IMR-90 (cell line): ENCODE measurements around the gene PBRM1. TPM values are rescaled to one million over a fixed set of nuclear protein-coding genes. Genes with fewer than 3 reads are reported as not detected.
A peak's percentile ranks its signal among the peaks of the same experiment; 100 is the strongest.

Experiments used
- ATAC-seq: fragments of 200-7000 bp; cut with Tn5 transposase; 2 replicates; pipeline ENCODE4 v1.9.1; 2020; ENCODE audit warnings: low read depth, mild to moderate bottlenecking, moderate library complexity
- BruUV-seq: library from RNA; stranded (reverse); fragments of 400-500 nt; replicated peaks from 2 replicates; lab custom pipeline; 2021; lab: Mats Ljungman, UMichigan
- CTCF ChIA-PET: fragments of 300-600 bp; formaldehyde crosslinking; extraction: SDS; loops from one replicate; lab custom pipeline; 2021; ENCODE audit warnings: antibody characterized with exemption; lab: Yijun Ruan, JAX
- POLR2A ChIA-PET: fragments of 300-600 bp; sonication (Branson Sonifier 250); formaldehyde crosslinking; loops from one replicate; lab custom pipeline; 2022; ENCODE audit warnings: antibody characterized with exemption; ENCODE audit not compliant: unreplicated experiment; lab: Charles Lee
- DNase-seq: peaks from one replicate; pipeline ENCODE4 v3.0.0; 2013
- H2AFZ ChIP-seq: replicated peaks from 2 replicates; pipeline ENCODE3; 2013; ENCODE audit warnings: low read length, mild to moderate bottlenecking; ENCODE audit not compliant: poor library complexity
- H2AK5ac ChIP-seq: 2 replicates; pipeline ENCODE4 v1.6.1; 2013; ENCODE audit warnings: low read depth, low read length, inconsistent platforms
- H2AK9ac ChIP-seq: replicated peaks from 2 replicates; pipeline ENCODE3; 2013; ENCODE audit warnings: mild to moderate bottlenecking, low read depth, low read length, moderate library complexity; ENCODE audit not compliant: poor library complexity
- H2BK120ac ChIP-seq: 2 replicates; pipeline ENCODE4 v1.6.1; 2013; ENCODE audit warnings: low read depth, low read length, inconsistent platforms
- H2BK15ac ChIP-seq: 3 replicates; pipeline ENCODE4 v1.6.1; 2013; ENCODE audit warnings: low read depth, low read length, inconsistent platforms
- H2BK20ac ChIP-seq: 2 replicates; pipeline ENCODE4 v1.6.1; 2013; ENCODE audit warnings: low read depth, mild to moderate bottlenecking, inconsistent platforms, low read length, moderate library complexity
- H2BK5ac ChIP-seq: 2 replicates; pipeline ENCODE4 v1.6.1; 2013; ENCODE audit warnings: mild to moderate bottlenecking, low read depth, low read length, inconsistent platforms; ENCODE audit not compliant: poor library complexity, severe bottlenecking
- H3K14ac ChIP-seq: replicated peaks from 2 replicates; pipeline ENCODE4 v1.6.1; 2013; ENCODE audit warnings: low read depth, low read length, inconsistent platforms
- H3K18ac ChIP-seq: 2 replicates; pipeline ENCODE4 v1.6.1; 2013; ENCODE audit warnings: low read depth, low read length, control low read depth
- H3K23ac ChIP-seq: 2 replicates; pipeline ENCODE4 v1.6.1; 2013; ENCODE audit warnings: low read depth, low read length, inconsistent platforms
- H3K27ac ChIP-seq: 2 replicates; pipeline ENCODE4 v1.5.1; 2013; ENCODE audit warnings: mild to moderate bottlenecking, control low read depth, low read length; ENCODE audit not compliant: insufficient read depth
- H3K27me3 ChIP-seq: 2 replicates; pipeline ENCODE4 v1.6.1; 2013; ENCODE audit warnings: low read length; ENCODE audit not compliant: control insufficient read depth, insufficient read depth
- H3K36me3 ChIP-seq: 2 replicates; pipeline ENCODE4 v1.6.1; 2013; ENCODE audit warnings: low read length, mixed read lengths; ENCODE audit not compliant: control insufficient read depth, insufficient read depth
- H3K4ac ChIP-seq: 2 replicates; pipeline ENCODE4 v1.6.1; 2013; ENCODE audit warnings: low read depth, low read length, inconsistent platforms
- H3K4me1 ChIP-seq: 2 replicates; pipeline ENCODE4 v1.6.1; 2013; ENCODE audit warnings: low read length, mixed read lengths; ENCODE audit not compliant: control insufficient read depth, insufficient read depth
- H3K4me2 ChIP-seq: 2 replicates; pipeline ENCODE4 v1.6.1; 2013; ENCODE audit warnings: low read depth, mild to moderate bottlenecking, control low read depth, low read length, moderate library complexity
- H3K4me3 ChIP-seq: 2 replicates; pipeline ENCODE4 v1.5.1; 2013; ENCODE audit warnings: low read depth, mild to moderate bottlenecking, control low read depth, low read length, moderate library complexity; ENCODE audit not compliant: insufficient read depth
- H3K56ac ChIP-seq: 2 replicates; pipeline ENCODE4 v1.6.1; 2013; ENCODE audit warnings: low read length, inconsistent platforms; ENCODE audit not compliant: insufficient read depth; ENCODE audit errors: extremely low read depth
- H3K79me1 ChIP-seq, 2 experiments: 2 replicates each; pipeline ENCODE4 v1.6.1; 2013; ENCODE audit warnings: low read length in 2 of 2, inconsistent platforms in 1 of 2, low read depth in 1 of 2
- H3K9ac ChIP-seq: 2 replicates; pipeline ENCODE4 v1.6.1; 2013; ENCODE audit warnings: low read depth, low read length, control low read depth
- H3K9me1 ChIP-seq: 2 replicates; pipeline ENCODE4 v1.6.1; 2013; ENCODE audit warnings: low read length, inconsistent platforms; ENCODE audit not compliant: insufficient read depth
- H3K9me3 ChIP-seq: 2 replicates; pipeline ENCODE4 v1.6.1; 2013; ENCODE audit warnings: low read length; ENCODE audit not compliant: control insufficient read depth, insufficient read depth
- H4K20me1 ChIP-seq: 2 replicates; pipeline ENCODE4 v1.6.1; 2013; ENCODE audit warnings: low read length, inconsistent platforms; ENCODE audit not compliant: insufficient read depth
- H4K5ac ChIP-seq: 2 replicates; pipeline ENCODE4 v1.6.1; 2013; ENCODE audit warnings: mild to moderate bottlenecking, low read depth, low read length, control low read depth
- H4K8ac ChIP-seq, 2 experiments: 2 replicates each; pipeline ENCODE4 v1.6.1; 2013; ENCODE audit warnings: low read depth in 2 of 2, low read length in 2 of 2, control low read depth in 1 of 2, inconsistent platforms in 1 of 2
- H4K91ac ChIP-seq: 2 replicates; pipeline ENCODE4 v1.6.1; 2013; ENCODE audit warnings: low read depth, low read length, inconsistent platforms; ENCODE audit not compliant: insufficient read depth
- CEBPB ChIP-seq: IDR thresholded peaks from 2 replicates; pipeline ENCODE4 v1.6.1; 2012; ENCODE audit warnings: low read depth, low read length, improper control_type of control experiment
- CHD1 ChIP-seq: IDR thresholded peaks from 2 replicates; pipeline ENCODE4 v1.6.1; 2012; ENCODE audit warnings: low read depth, low read length, improper control_type of control experiment
- WGBS, 2 experiments: methylation state at CpG; one replicate each; pipeline versions ENCODE4 v1.1.5 to v1.1.7; 2013; ENCODE audit warnings: missing lambda C conversion rate in 2 of 2; ENCODE audit not compliant: insufficient read length in 1 of 2; ENCODE audit errors: extremely low coverage in 2 of 2; 5-methylcytosine and 5-hydroxymethylcytosine counted together
- dilution Hi-C: fragments of 300-500 bp; cut with HindIII; formaldehyde crosslinking; loops from one replicate; pipeline ENCODE4 v1.14.3; 2018; ENCODE audit warnings: low sequenced_read_pairs; ENCODE audit not compliant: unreplicated experiment
- in situ Hi-C: fragments of 300-500 bp; cut with MboI; formaldehyde crosslinking; loops from 3 replicates; pipeline ENCODE4 v1.14.3; 2019; ENCODE audit warnings: low sequenced_read_pairs, inconsistent platforms, mixed read lengths
- intact Hi-C: fragments of 100-400 bp; cut with micrococcal nuclease; formaldehyde crosslinking; loops from 2 replicates; pipeline ENCODE4 v1.10.0; 2022
- polyA plus RNA-seq, 3 experiments: library from polyadenylated mRNA; depleted of rRNA; stranded (reverse); fragments of >200 nt; gene quantifications; 2 replicates each; pipeline ENCODE4 v1.2.3, GENCODE V29; 2012; ENCODE audit warnings: low replicate concordance in 1 of 3
- total RNA-seq: library from RNA; depleted of rRNA; stranded (reverse); fragments of >200 nt; gene quantifications from 2 replicates; pipeline ENCODE4 v1.2.3, GENCODE V29; 2012
- TF ChIP-seq, protein P1 (sequence below): conservative IDR thresholded peaks from 2 replicates; pipeline ENCODE4 v1.5.1; 2012; ENCODE audit warnings: mild to moderate bottlenecking, low read depth, low read length, improper control_type of control experiment

Gene PBRM1
- total and polyA plus RNA-seq, 2 of the 4 experiments (the other 2 are of a cell fraction) = 16.5 to 72.6 TPM

DNA sequence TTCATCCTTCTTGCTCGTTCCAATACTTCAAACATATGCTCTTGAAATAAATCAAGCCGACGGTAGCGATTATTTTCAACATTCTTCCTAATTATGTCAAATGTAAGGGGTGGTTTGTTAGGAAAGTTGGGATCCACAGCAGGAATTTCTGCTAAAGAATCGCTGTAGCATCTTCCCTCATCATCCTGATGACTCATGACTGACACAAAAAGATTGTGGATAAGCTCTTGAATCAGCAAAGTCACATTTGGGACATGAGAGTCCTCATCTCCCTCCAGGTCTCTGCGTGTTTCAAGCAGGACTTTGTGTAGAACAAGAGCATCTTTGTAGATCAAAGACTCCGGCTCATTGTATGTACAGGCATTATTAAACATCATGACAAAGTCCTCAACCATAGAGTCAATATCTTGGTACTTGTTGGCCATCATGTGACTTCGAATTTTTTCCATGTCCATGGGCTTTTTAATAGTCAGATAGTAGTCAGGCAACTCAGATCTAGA is 76.3 kb downstream of the PBRM1 start:
- H3K36me3 ChIP-seq = peaks cover 28% of the 10 kb centered on the region
- DNase-seq (peak; percentile 26), ATAC-seq (no peak)
- no peak overlapping the region for H3K18ac ChIP-seq
- H3K23ac ChIP-seq = no peak overlapping the region
- no peak overlapping the region for H3K14ac ChIP-seq
- intact Hi-C loops (no loop called here), in situ Hi-C loops (no loop called here), dilution Hi-C loops (no loop called here)
- H3K79me1 ChIP-seq = peaks cover 17 to 51% of the 10 kb centered on the region in 2 experiments
- no peak overlapping the region for H3K27ac ChIP-seq
- H3K4me3 ChIP-seq = no peak overlapping the region
- no peak overlapping the region for H3K4ac ChIP-seq
- no peaks in the 10 kb centered on the region for H3K27me3 ChIP-seq
- ChIA-PET CTCF (no interaction called here), POLR2A (no interaction called here)
- H2AK9ac ChIP-seq = no peak overlapping the region
- H2BK120ac ChIP-seq = no peak overlapping the region
- WGBS, 2 experiments = no CpG with 5 or more reads among the region's 8 CpGs
- H2BK5ac ChIP-seq = no peak overlapping the region
- BruUV-seq = TSS peak; percentile 92
- no peak overlapping the region for H4K91ac ChIP-seq
- peaks cover 2% of the 10 kb centered on the region; the same call in 1 of the 2 replicates for H3K4me1 ChIP-seq
- H2BK20ac ChIP-seq = no peak overlapping the region
- peaks cover 9% of the 10 kb centered on the region for H3K9me1 ChIP-seq
- H4K20me1 ChIP-seq = no peaks in the 10 kb centered on the region; the same call in 1 of the 2 replicates
- no peaks in the 10 kb centered on the region for H3K9me3 ChIP-seq
- no peak overlapping the region for H4K8ac ChIP-seq
- no peak overlapping the region for H2AK5ac ChIP-seq
- no peak overlapping the region for H3K9ac ChIP-seq
- TF ChIP-seq CEBPB (no peak), CHD1 (no peak)
- TF ChIP-seq, protein P1, sequence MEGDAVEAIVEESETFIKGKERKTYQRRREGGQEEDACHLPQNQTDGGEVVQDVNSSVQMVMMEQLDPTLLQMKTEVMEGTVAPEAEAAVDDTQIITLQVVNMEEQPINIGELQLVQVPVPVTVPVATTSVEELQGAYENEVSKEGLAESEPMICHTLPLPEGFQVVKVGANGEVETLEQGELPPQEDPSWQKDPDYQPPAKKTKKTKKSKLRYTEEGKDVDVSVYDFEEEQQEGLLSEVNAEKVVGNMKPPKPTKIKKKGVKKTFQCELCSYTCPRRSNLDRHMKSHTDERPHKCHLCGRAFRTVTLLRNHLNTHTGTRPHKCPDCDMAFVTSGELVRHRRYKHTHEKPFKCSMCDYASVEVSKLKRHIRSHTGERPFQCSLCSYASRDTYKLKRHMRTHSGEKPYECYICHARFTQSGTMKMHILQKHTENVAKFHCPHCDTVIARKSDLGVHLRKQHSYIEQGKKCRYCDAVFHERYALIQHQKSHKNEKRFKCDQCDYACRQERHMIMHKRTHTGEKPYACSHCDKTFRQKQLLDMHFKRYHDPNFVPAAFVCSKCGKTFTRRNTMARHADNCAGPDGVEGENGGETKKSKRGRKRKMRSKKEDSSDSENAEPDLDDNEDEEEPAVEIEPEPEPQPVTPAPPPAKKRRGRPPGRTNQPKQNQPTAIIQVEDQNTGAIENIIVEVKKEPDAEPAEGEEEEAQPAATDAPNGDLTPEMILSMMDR = no peak
- no peak overlapping the region for H4K5ac ChIP-seq
- H2AFZ ChIP-seq = no peak overlapping the region
- no peak overlapping the region for H3K56ac ChIP-seq
- H3K4me2 ChIP-seq = no peak overlapping the region
- no peak overlapping the region for H2BK15ac ChIP-seq
